Osteoblast (primary cell): ENCODE data around the gene SPDYE2B. TPM values are rescaled to one million over a fixed set of nuclear protein-coding genes. Genes with fewer than 3 reads are reported as not detected.
"Not testable (repeated sequence)": the region's sequence is repeated elsewhere in the genome, so short reads cannot be mapped to it uniquely, and the experiment has no call there.

ENCODE experiments used
- DNase-seq: peaks from one replicate; pipeline ENCODE4 v3.0.0; 2011; ENCODE audit warnings: low spot score, mixed read lengths; ENCODE audit not compliant: insufficient read length; ENCODE audit errors: missing footprints
- H2AFZ ChIP-seq: 2 replicates; pipeline ENCODE4 v1.6.0; 2011; ENCODE audit warnings: mild to moderate bottlenecking, low read length
- H3K27ac ChIP-seq: 2 replicates; pipeline ENCODE4 v1.5.1; 2011; ENCODE audit warnings: mild to moderate bottlenecking, low read depth, low read length, moderate library complexity
- H3K27me3 ChIP-seq: 2 replicates; pipeline ENCODE4 v1.6.0; 2012; ENCODE audit warnings: mild to moderate bottlenecking, control low read depth, inconsistent platforms, low read length, moderate library complexity; ENCODE audit not compliant: insufficient read depth
- H3K36me3 ChIP-seq: 2 replicates; pipeline ENCODE4 v1.5.1; 2011; ENCODE audit warnings: mild to moderate bottlenecking, low read length, control low read depth, moderate library complexity; ENCODE audit not compliant: insufficient read depth
- H3K4me1 ChIP-seq: 2 replicates; pipeline ENCODE4 v1.5.1; 2011; ENCODE audit warnings: mild to moderate bottlenecking, low read length, control low read depth, moderate library complexity; ENCODE audit not compliant: insufficient read depth
- H3K4me2 ChIP-seq: 2 replicates; pipeline ENCODE4 v1.6.0; 2011; ENCODE audit warnings: mild to moderate bottlenecking, low read length; ENCODE audit not compliant: insufficient read depth
- H3K4me3 ChIP-seq: fragments of 200-600 bp; sonication (generic); 3 replicates; pipeline ENCODE4 v1.5.1; 2012; ENCODE audit warnings: mild to moderate bottlenecking, low read length, inconsistent platforms; ENCODE audit not compliant: insufficient read depth
- H3K79me2 ChIP-seq: 2 replicates; pipeline ENCODE4 v1.6.0; 2012; ENCODE audit warnings: mild to moderate bottlenecking, low read length, control low read depth, inconsistent platforms; ENCODE audit not compliant: insufficient read depth
- H3K9me3 ChIP-seq: 2 replicates; pipeline ENCODE4 v1.5.1; 2011; ENCODE audit warnings: low read depth, low read length, control low read depth
- H4K20me1 ChIP-seq: 2 replicates; pipeline ENCODE4 v1.6.0; 2012; ENCODE audit warnings: mild to moderate bottlenecking, low read length, control low read depth; ENCODE audit not compliant: insufficient read depth
- total RNA-seq: library from RNA; depleted of rRNA; stranded (reverse); fragments of >200 nt; gene quantifications from 2 replicates; pipeline ENCODE4 v1.2.3, GENCODE V29; 2012

The SPDYE2B gene
- total RNA-seq, 1 donor, result not detected

DNA sequence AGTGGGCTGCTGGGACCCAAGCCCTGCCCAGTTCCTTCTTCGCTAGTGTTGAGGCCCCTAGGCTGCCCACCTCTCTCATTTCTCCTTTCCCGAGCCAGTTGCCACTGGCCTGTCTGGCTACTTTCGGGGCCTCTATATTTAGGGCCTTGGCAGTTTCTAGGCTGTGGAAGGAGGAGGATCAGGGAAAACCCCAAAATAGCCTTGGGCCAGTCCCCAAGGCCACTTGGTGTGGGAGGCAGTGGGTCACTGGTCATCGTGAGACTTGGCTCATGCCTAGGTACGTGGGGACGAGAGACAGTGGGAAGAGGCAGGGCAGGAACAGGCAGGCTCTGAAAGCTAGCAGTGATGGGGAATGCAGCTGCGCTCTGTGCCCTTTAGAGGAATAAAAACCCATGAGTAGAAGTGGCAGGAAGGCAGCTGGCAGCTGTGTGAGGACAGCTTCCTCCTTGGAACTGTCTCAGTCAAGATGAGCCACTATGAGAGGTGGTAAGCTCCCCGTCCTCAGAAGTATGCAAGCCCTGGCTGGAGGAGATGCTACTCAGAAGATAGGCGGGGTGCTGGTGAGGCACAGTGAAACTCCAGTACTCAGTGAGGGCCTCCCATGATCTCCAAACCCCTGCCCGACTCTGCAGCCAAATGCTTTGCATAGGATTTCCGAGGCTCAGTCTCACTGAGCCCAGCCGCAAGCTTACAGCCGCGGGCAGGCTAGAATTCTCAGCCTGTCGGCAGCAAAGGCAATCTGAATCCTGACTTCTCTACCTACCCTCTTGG is 36.4 kb upstream of the SPDYE2B start:
- H3K4me2 ChIP-seq, H4K20me1 ChIP-seq, H2AFZ ChIP-seq, H3K79me2 ChIP-seq, DNase-seq, H3K4me1 ChIP-seq, H3K9me3 ChIP-seq, H3K27ac ChIP-seq, H3K36me3 ChIP-seq, H3K4me3 ChIP-seq, H3K27me3 ChIP-seq: not testable (repeated sequence)

DNA sequence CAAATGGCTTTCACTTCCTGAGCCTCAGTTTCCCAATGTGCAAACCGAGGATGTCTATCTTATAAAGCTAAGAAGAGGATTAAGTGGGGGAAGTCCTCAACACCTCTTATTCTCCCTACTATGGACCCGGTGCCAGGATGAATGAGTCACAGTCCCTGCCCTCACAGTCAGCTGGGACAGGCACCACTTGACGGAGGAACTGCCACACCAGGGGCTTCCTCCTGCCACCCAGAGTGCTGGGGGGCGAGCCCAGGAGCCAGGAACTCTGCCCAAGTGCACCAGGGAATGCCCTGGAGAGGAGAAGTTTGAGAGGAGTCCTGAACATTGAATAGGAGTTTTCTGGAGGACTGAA is 35.8 kb upstream of the SPDYE2B start:
- not testable (repeated sequence) for H3K4me1 ChIP-seq, H2AFZ ChIP-seq, H3K4me2 ChIP-seq, H3K27ac ChIP-seq, DNase-seq, H3K27me3 ChIP-seq, H4K20me1 ChIP-seq, H3K36me3 ChIP-seq, H3K4me3 ChIP-seq, H3K9me3 ChIP-seq, H3K79me2 ChIP-seq

DNA sequence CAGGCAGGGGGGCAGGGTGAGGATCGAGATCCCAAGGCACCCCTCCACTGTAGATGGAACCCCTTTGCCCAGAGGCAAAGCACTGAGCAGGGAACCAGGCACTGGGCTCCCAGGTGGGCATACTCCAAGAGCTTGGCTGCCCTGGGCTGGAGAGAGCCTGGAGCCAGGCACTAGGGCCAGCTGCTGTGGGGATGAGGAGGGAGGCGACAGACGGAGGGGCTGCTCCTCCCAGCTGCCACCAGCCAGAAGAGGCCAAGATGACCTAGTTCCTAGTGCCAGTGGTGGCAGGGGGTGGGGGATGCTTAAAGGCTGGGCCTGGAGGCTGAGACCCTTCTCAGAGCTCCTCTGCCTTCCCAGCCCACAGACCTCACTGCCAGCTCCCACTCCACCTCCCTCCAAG is 35.2 kb upstream of the SPDYE2B start:
- not testable (repeated sequence) for DNase-seq, H3K4me3 ChIP-seq, H3K79me2 ChIP-seq, H3K27ac ChIP-seq, H3K9me3 ChIP-seq, H3K36me3 ChIP-seq, H4K20me1 ChIP-seq, H3K4me1 ChIP-seq, H2AFZ ChIP-seq, H3K4me2 ChIP-seq, H3K27me3 ChIP-seq

DNA sequence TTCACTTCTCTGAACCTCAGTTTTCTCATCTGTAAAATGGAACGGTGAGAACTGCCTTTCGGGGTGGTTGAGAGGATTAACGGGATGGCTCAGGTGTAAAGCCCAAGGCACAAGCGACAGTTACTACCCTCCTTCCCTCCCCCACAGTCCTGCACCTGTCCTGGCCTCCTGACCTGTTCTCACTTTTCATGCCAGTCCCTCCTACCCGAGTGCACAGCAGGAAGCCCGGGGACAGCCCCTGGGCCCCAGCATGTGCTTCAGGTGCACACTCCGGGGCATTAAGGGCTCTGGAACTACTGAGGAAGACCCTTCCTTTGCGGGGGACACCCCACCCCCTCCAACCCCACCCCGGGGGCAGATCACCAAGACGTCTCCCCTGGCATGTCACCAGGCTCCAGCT is 34.2 kb upstream of the SPDYE2B start:
- H3K36me3 ChIP-seq, H3K9me3 ChIP-seq, H3K27me3 ChIP-seq, H2AFZ ChIP-seq, DNase-seq, H3K4me3 ChIP-seq, H4K20me1 ChIP-seq, H3K79me2 ChIP-seq, H3K4me2 ChIP-seq, H3K4me1 ChIP-seq, H3K27ac ChIP-seq: not testable (repeated sequence)

DNA sequence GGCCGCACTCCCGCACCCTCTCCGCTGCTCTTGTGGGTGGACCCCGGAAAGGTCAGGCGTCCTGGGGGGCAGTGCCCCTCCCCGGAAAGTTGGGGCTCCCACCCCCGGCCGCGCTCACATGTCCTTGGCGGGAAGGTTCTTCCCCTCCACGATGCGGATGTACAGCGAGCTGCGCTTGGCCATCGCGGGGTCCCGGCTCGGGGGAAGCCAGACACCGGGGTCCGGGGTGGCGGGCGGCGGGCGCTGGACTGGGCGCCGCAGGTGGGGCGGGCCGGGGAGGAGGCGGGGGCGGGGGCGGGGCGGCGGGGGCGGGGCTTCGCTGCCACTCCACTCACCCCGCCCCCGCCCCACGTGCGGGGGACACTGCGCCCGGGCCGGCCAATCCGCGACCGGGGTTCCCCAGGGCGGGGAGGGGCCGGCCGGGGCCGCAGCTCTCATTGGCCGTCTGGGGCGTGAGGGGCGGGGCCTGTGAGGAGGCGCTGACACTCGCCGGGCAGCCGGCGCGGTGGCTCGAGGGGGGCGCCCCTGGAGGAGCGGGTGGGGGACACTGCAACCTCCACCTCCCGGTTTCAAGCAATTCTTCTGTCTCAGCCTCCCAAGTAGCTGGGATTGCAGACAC is 33.5 kb upstream of the SPDYE2B start, which contains the start of gene RASA4:
RASA4 (minus strand) TSS at position 250 of the 619 bp plus-strand sequence; CDS start at position 183, 67 bp downstream.
- H3K4me2 ChIP-seq, DNase-seq: not testable (repeated sequence)

DNA sequence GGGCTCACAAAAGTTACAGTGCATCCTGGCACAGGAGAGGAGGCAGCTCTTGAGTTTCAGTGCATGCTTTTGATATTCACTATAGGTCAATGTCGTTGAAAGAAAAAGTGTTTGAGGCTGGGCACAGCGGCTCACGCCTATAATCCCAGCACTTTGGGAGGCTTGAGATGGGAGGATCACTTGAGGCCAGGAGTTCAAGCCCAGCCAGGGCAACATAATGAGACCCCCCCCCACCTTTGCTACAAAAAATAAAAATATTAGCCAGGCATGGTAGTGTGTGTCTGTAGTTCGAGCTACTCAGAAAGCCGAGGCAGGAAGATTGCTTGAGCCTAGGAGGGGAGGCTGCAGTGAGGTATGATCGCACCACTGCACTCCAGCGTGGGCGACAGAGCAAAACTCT is 32.0 kb upstream of the SPDYE2B start:
- H3K4me2 ChIP-seq, DNase-seq, H3K27me3 ChIP-seq, H3K27ac ChIP-seq, H4K20me1 ChIP-seq, H3K4me1 ChIP-seq, H3K4me3 ChIP-seq, H3K79me2 ChIP-seq, H3K9me3 ChIP-seq, H3K36me3 ChIP-seq, H2AFZ ChIP-seq: not testable (repeated sequence)

More for the DNA sequence above, 33.5 kb upstream of the SPDYE2B start, which contains the start of gene RASA4:
- H3K27ac ChIP-seq, H3K9me3 ChIP-seq, H3K36me3 ChIP-seq, H3K79me2 ChIP-seq, H3K4me3 ChIP-seq, H2AFZ ChIP-seq, H3K27me3 ChIP-seq, H3K4me1 ChIP-seq, H4K20me1 ChIP-seq: not testable (repeated sequence)

DNA sequence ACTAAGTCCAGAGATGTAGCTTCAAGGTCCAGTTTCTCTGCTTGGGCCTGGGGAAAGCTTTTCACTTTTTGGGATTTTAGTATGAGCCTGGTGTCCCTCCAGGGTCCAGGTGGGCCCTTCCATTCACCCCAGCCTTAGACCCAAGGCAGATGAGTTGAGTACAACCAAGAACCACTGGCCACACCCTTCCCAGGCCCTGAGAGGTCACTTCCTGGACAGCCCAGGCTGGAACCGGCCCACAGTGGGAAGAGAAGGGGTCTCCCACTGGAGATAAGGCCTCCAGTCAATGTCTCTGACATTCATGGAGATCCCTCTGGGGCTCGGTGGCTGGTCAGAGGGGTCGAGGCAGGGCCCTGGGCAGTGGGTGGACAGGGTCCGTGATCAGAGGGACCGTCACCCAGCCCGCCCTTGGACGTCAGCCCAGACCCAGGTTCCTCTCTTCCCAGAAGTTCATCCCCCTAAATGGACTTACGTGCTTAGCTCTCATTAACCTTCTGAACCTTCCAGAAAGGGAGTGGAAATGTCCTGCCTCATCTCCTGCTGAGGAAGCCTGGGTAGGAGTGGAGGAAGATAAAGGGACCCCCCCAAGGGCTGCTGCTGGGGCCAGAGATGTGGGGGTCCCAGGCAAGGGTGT is 22.7 kb upstream of the SPDYE2B start:
- not testable (repeated sequence) for H3K79me2 ChIP-seq, H2AFZ ChIP-seq, H4K20me1 ChIP-seq, DNase-seq, H3K9me3 ChIP-seq, H3K27ac ChIP-seq, H3K27me3 ChIP-seq, H3K36me3 ChIP-seq, H3K4me1 ChIP-seq, H3K4me3 ChIP-seq, H3K4me2 ChIP-seq

DNA sequence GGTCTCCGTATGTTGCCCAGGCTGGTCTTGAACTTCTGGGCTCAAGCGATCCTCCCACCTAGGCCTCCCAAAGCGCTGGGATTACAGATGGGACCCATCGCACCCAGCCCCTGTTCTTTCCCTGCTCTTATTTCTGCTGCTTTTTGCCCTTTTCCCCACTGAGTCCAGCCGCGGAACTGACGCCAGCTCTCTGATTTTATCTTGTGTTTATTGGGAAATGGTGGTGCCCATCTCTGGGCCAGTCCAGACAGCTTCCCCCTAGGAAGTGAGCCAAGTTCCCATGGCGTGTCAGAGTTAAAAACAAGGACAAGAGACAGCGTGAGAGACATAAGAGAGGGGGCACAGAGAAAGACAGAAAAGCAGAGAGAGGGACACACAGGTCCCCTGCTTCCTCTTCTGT is 19.5 kb upstream of the SPDYE2B start:
- not testable (repeated sequence) for DNase-seq, H3K4me1 ChIP-seq

DNA sequence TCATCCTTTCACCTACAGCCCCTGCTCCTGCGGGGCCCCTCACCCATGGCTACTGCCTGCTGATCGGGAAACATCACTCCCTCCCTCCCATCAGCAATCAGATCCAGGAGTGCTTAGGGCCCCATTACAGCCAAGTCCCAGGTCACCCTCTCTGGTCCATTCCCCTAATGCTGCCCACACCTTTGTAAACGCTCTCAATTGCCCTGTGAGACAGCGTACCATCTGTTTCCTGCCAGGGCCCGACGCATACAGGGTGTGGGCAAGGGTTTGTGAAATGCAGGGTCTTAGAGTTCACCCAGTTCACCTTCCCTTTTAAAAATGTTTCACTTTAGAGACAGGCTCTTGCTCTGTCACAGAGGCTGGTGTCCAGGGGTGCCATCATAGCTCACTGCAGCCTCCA is 15.8 kb upstream of the SPDYE2B start:
- not testable (repeated sequence) for H3K27ac ChIP-seq, H3K79me2 ChIP-seq, H4K20me1 ChIP-seq, H2AFZ ChIP-seq, H3K36me3 ChIP-seq, H3K4me2 ChIP-seq, H3K9me3 ChIP-seq, H3K4me1 ChIP-seq, H3K27me3 ChIP-seq, DNase-seq, H3K4me3 ChIP-seq

More for the DNA sequence above, 19.5 kb upstream of the SPDYE2B start:
- not testable (repeated sequence) for H3K79me2 ChIP-seq, H2AFZ ChIP-seq, H3K27me3 ChIP-seq, H3K9me3 ChIP-seq, H3K4me2 ChIP-seq, H3K27ac ChIP-seq, H3K36me3 ChIP-seq, H4K20me1 ChIP-seq, H3K4me3 ChIP-seq
